Left lung (tissue), 10 donors: Measurements from ENCODE around the gene CABP7. TPM values are rescaled to one million over a fixed set of nuclear protein-coding genes. Genes with fewer than 3 reads are reported as not detected.

ENCODE experiments used
- ATAC-seq: fragments of 200-7000 bp; cut with Tn5 transposase; one replicate; pipeline ENCODE4 v1.9.1; 2020; ENCODE audit warnings: moderate library complexity
- DNase-seq, 4 donors: peaks; one replicate each; pipeline ENCODE4 v3.0.0-alpha.2; 2013 to 2020
- H3K27ac ChIP-seq, 2 donors: fragments of 200-600 bp; sonication (generic) in 1 of 2; one replicate each; pipeline versions ENCODE4 v1.5.0 to v1.8.0; 2020 to 2021
- H3K27me3 ChIP-seq, 2 donors: fragments of 200-600 bp; sonication (generic) in 1 of 2; one replicate each; pipeline versions ENCODE4 v1.5.0 to v1.8.0; 2020 to 2021
- H3K36me3 ChIP-seq, 2 donors: fragments of 200-600 bp; sonication (generic) in 1 of 2; one replicate each; pipeline versions ENCODE4 v1.5.0 to v1.8.0; 2020 to 2021
- H3K4me1 ChIP-seq, 2 donors: fragments of 200-600 bp; one replicate each; pipeline ENCODE4 v1.8.0; 2021
- H3K4me3 ChIP-seq, 2 donors: fragments of 200-600 bp; sonication (generic) in 1 of 2; one replicate each; pipeline versions ENCODE4 v1.5.0 to v1.8.0; 2020 to 2021; ENCODE audit warnings: mild to moderate bottlenecking in 1 of 2
- H3K9me3 ChIP-seq, 2 donors: fragments of 200-600 bp; sonication (generic) in 1 of 2; one replicate each; pipeline versions ENCODE4 v1.5.0 to v1.8.0; 2020 to 2021
- intact Hi-C, 2 donors: fragments of 100-400 bp; cut with DNase I; formaldehyde crosslinking; loops; one replicate each; pipeline versions ENCODE4 v1.11.2 to v1.14.2; 2022
- polyA plus RNA-seq, 6 donors: library from polyadenylated mRNA; unstranded; fragments of 120-200 nt; gene quantifications; one replicate each; pipeline ENCODE4 v1.2.1, GENCODE V29; 2013; ENCODE audit not compliant: insufficient read length in 6 of 6
- total RNA-seq, 2 donors: library from RNA; stranded (reverse); fragmentation: NEBNext Ultra II Directional; extraction: Animal tissue kit (Norgen Biotek cat#: 25700); gene quantifications; one replicate each; pipeline ENCODE4 v1.2.1, GENCODE V29; 2021
- TF ChIP-seq, protein P1 (sequence below), 2 donors: fragments of 200-600 bp; sonication (generic) in 1 of 2; IDR thresholded peaks; one replicate each; pipeline versions ENCODE4 v1.5.0 to v1.8.0; 2021; ENCODE audit warnings: antibody characterized with exemption in 2 of 2
- donor health status: DM: no; HTN: yes; CAD: no.
- donor health status: DM: no; HTN: no; CAD: no.

The CABP7 gene
- total and polyA plus RNA-seq, 8 donors, result 0.13 to 0.21 (median 0.17) TPM; not detected in 2

DNA sequence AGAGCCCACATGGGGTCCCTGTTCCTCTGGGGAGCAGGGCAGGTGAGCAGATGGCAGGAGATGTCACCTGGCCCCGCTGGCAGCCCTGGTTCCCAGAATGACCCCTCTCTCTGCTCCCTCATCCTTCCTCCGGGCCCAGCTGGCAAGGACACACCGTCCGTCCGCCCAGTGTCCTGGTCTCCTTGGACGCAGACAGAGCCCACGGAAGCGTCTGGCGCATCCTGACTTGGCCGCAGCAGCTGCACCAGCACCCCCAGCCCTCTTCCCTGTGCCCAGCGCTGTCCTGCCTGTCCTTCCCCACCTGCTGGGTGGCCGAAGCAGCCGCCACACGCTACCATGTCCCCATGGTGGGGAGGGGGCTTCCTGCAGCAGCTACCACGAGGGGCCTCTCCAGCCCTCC lies 9.6 kb upstream of the CABP7 start:
- TF ChIP-seq, protein P1, sequence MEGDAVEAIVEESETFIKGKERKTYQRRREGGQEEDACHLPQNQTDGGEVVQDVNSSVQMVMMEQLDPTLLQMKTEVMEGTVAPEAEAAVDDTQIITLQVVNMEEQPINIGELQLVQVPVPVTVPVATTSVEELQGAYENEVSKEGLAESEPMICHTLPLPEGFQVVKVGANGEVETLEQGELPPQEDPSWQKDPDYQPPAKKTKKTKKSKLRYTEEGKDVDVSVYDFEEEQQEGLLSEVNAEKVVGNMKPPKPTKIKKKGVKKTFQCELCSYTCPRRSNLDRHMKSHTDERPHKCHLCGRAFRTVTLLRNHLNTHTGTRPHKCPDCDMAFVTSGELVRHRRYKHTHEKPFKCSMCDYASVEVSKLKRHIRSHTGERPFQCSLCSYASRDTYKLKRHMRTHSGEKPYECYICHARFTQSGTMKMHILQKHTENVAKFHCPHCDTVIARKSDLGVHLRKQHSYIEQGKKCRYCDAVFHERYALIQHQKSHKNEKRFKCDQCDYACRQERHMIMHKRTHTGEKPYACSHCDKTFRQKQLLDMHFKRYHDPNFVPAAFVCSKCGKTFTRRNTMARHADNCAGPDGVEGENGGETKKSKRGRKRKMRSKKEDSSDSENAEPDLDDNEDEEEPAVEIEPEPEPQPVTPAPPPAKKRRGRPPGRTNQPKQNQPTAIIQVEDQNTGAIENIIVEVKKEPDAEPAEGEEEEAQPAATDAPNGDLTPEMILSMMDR (IDR thresholded peaks at IDR 0.05), result no peak
- Histone ChIP-seq H3K4me3 (no peak overlapping the region), H3K4me1 (no peaks in the 10 kb centered on the region), H3K9me3 (no peaks in the 10 kb centered on the region), H3K27me3 (peaks cover 0 to 84% of the 10 kb centered on the region in 2 donors), H3K36me3 (no peaks in the 10 kb centered on the region), H3K27ac (no peak overlapping the region)
- DNase-seq (no peak), ATAC-seq (no peak)
- intact Hi-C loops, result no loop called here

DNA sequence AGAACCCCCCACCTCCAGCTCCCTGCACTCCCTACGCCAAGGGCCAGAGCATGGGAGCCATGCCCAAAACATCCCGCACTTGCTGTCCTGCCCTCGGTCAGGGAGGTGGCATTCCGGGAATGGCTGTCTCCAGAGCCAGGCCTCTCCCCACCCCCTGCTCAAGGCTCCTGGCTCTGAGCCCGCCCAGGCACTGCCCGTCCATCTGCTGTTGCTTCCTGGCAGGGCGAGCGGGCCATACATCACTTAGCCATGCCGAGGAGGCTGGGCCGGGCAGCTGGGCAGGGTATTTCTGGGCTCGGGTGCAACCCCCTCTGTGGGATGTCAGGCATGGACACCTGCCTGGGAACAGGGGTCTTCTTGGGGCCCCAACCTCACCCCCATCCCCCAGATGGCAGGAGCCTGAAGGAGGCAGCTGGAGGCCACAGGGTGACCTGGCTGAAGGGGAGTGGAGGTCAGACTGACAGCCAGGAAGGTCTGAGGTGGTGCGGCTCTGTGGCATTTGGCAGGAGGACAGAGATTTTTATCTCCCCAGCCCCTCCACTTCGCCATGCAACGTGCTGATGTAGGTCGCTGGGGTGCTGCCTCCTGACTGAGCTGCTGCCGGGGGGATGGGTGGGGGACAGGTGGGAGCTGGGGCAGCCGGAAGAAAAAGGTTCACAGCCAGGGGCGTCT lies 8.7 kb upstream of the CABP7 start:
- Histone ChIP-seq H3K36me3 (no peaks in the 10 kb centered on the region), H3K4me3 (no peak overlapping the region), H3K27ac (no peak overlapping the region), H3K4me1 (no peaks in the 10 kb centered on the region), H3K9me3 (no peaks in the 10 kb centered on the region), H3K27me3 (peaks cover 0 to 87% of the 10 kb centered on the region in 2 donors)
- TF ChIP-seq, protein P1 (IDR thresholded peaks at IDR 0.05), result no peak
- intact Hi-C loops, result no loop called here
- peak in 1 of 4 donors; percentile 43 for DNase-seq
- ATAC-seq, result peak; percentile 66

DNA sequence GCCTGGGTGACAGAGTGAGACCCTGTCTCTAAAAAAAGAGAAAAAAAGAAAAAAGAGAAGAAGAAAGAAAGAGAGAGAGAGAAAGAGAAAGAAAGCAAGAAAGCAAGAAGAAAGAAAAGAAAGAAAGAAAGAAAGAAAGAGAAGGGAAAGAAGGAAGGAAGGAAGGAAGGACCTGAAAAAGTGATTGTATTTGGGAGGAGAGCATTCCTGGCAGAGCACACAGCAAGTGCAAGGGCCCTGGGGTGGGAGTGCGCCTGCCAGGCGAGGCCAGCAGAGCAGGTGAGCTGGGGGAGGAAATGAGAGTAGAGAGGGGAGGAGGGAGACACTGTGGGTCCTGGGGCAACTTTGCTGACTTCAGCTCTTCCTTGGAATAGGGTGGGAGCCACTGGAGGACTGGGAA lies 7.7 kb upstream of the CABP7 start:
- Histone ChIP-seq H3K36me3 (no peaks in the 10 kb centered on the region), H3K9me3 (no peaks in the 10 kb centered on the region), H3K4me1 (no peaks in the 10 kb centered on the region), H3K27me3 (peaks cover 0 to 87% of the 10 kb centered on the region in 2 donors), H3K27ac (no peak overlapping the region), H3K4me3 (no peak overlapping the region)
- intact Hi-C loops, result no loop called here
- TF ChIP-seq, protein P1 (IDR thresholded peaks at IDR 0.05), result no peak
- DNase-seq (no peak), ATAC-seq (no peak)

- Histone ChIP-seq H3K9me3 (no peaks in the 10 kb centered on the region), H3K4me1 (no peaks in the 10 kb centered on the region), H3K36me3 (no peaks in the 10 kb centered on the region), H3K27ac (no peak overlapping the region), H3K4me3 (no peak overlapping the region), H3K27me3 (peaks cover 0 to 89% of the 10 kb centered on the region in 2 donors)
- DNase-seq (no peak), ATAC-seq (no peak)
- intact Hi-C loops, result no loop called here
- TF ChIP-seq, protein P1 (IDR thresholded peaks at IDR 0.05), result no peak
These were observed 6.6 kb upstream of the CABP7 start for GRCh38 chr22:29713156-29713727.

GRCh38 chr22:29715240-29715639 lies 4.6 kb upstream of the CABP7 start:
- Histone ChIP-seq H3K9me3 (no peaks in the 10 kb centered on the region), H3K36me3 (no peaks in the 10 kb centered on the region), H3K27ac (no peak overlapping the region), H3K4me3 (no peak overlapping the region), H3K27me3 (peaks cover 14 to 90% of the 10 kb centered on the region in 2 donors), H3K4me1 (peaks cover 0 to under 1% of the 10 kb centered on the region in 2 donors)
- ATAC-seq (no peak), DNase-seq (no peak)
- intact Hi-C loops, result no loop called here
- TF ChIP-seq, protein P1 (IDR thresholded peaks at IDR 0.05), result no peak
